Endodermal cell (in vitro differentiated cells): ENCODE measurements around the gene RPS6KA4. TPM values are rescaled to one million over a fixed set of nuclear protein-coding genes. Genes with fewer than 3 reads are reported as not detected.

Experiments used
- DNase-seq: peaks from one replicate; pipeline ENCODE4 v3.0.0-alpha.2; 2017
- H3K27ac ChIP-seq: 2 replicates; pipeline ENCODE4 v1.5.1; 2013; ENCODE audit warnings: mild to moderate bottlenecking, low read depth, low read length, moderate library complexity
- H3K27me3 ChIP-seq: 2 replicates; pipeline ENCODE4 v1.6.1; 2013; ENCODE audit warnings: mild to moderate bottlenecking, low read length, moderate library complexity; ENCODE audit not compliant: insufficient read depth, control insufficient read depth, poor library complexity, severe bottlenecking
- H3K36me3 ChIP-seq: 2 replicates; pipeline ENCODE4 v1.7.0; 2013; ENCODE audit warnings: mild to moderate bottlenecking, low read length, moderate library complexity; ENCODE audit not compliant: control insufficient read depth, insufficient read depth
- H3K4me1 ChIP-seq: one replicate; pipeline ENCODE4 v1.7.0; 2013; ENCODE audit warnings: low read length; ENCODE audit not compliant: control insufficient read depth, insufficient read depth
- H3K4me3 ChIP-seq: 2 replicates; pipeline ENCODE4 v1.5.1; 2013; ENCODE audit warnings: mild to moderate bottlenecking, low read length, moderate library complexity
- H3K9ac ChIP-seq: 2 replicates; pipeline ENCODE4 v1.6.1; 2013; ENCODE audit warnings: mild to moderate bottlenecking, low read length, moderate library complexity; ENCODE audit not compliant: poor library complexity, severe bottlenecking; ENCODE audit errors: extremely low read depth
- H3K9me3 ChIP-seq: 2 replicates; pipeline ENCODE4 v1.6.1; 2013; ENCODE audit warnings: mild to moderate bottlenecking, low read length, moderate library complexity; ENCODE audit not compliant: control insufficient read depth
- H3K27ac Mint-ChIP-seq: 2 replicates; pipeline ENCODE4 v1.8.0; 2020; ENCODE audit warnings: mixed read lengths
- H3K27me3 Mint-ChIP-seq: 2 replicates; pipeline ENCODE4 v1.8.0; 2021; ENCODE audit warnings: mild to moderate bottlenecking, mixed read lengths; ENCODE audit not compliant: insufficient read depth
- H3K36me3 Mint-ChIP-seq: 2 replicates; pipeline ENCODE4 v1.8.0; 2020; ENCODE audit warnings: low read depth, mixed read lengths
- H3K4me1 Mint-ChIP-seq: 2 replicates; pipeline ENCODE4 v1.8.0; 2020; ENCODE audit warnings: mixed read lengths
- H3K4me3 Mint-ChIP-seq: 2 replicates; pipeline ENCODE4 v1.8.0; 2020; ENCODE audit warnings: mild to moderate bottlenecking, moderate library complexity, mixed read lengths
- H3K9me3 Mint-ChIP-seq: 2 replicates; pipeline ENCODE4 v1.8.0; 2020; ENCODE audit warnings: mild to moderate bottlenecking, mixed read lengths
- WGBS, 2 experiments: methylation state at CpG; one replicate each; pipeline versions ENCODE4 v1.1.5 to v1.1.7; 2013; ENCODE audit warnings: missing lambda C conversion rate in 2 of 2, mixed read lengths in 1 of 2; ENCODE audit not compliant: insufficient coverage in 1 of 2, insufficient read length in 1 of 2; 5-methylcytosine and 5-hydroxymethylcytosine counted together
- total RNA-seq, 2 donors: library from RNA; stranded (reverse); fragmentation: NEBNext Ultra II Directional in 1 of 2; extraction: Animal tissue kit (Norgen Biotek cat#: 25700) in 1 of 2; gene quantifications; 2 replicates in 1 of 2; 3 replicates in 1 of 2; pipeline ENCODE4 v1.2.1, GENCODE V29; 2021
- TF ChIP-seq, protein P1 (sequence below): fragments of 200-600 bp; sonication (generic); conservative IDR thresholded peaks from 2 replicates; pipeline ENCODE4 v1.5.0; 2021; ENCODE audit warnings: antibody characterized with exemption, mild to moderate bottlenecking

Gene RPS6KA4
- total RNA-seq, 2 donors from 2014 or later: 13.5 to 14.5 TPM

DNA sequence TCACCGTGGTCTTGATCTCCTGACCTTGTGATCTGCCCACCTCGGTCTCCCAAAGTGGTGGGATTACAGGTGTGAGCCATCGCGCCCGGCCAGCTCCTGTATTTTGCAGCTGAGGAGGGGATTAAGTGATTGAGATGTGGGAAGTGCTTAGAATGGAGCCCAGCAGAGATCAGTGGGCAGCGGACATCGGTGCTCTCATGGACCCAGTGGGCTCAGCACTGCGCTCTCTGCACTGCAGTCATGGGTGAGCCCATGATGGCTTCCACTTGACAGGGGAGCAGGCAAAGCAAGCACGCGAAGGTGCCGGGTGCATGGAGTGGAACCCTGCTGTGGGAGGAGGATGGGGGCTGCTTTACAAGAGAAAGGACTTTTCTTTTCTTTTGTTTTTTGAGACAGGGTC, 28.1 kb upstream of the RPS6KA4 start:
- no peaks in the 10 kb centered on the region for H3K9me3 ChIP-seq
- H3K36me3 ChIP-seq: no peaks in the 10 kb centered on the region
- TF ChIP-seq, protein P1, sequence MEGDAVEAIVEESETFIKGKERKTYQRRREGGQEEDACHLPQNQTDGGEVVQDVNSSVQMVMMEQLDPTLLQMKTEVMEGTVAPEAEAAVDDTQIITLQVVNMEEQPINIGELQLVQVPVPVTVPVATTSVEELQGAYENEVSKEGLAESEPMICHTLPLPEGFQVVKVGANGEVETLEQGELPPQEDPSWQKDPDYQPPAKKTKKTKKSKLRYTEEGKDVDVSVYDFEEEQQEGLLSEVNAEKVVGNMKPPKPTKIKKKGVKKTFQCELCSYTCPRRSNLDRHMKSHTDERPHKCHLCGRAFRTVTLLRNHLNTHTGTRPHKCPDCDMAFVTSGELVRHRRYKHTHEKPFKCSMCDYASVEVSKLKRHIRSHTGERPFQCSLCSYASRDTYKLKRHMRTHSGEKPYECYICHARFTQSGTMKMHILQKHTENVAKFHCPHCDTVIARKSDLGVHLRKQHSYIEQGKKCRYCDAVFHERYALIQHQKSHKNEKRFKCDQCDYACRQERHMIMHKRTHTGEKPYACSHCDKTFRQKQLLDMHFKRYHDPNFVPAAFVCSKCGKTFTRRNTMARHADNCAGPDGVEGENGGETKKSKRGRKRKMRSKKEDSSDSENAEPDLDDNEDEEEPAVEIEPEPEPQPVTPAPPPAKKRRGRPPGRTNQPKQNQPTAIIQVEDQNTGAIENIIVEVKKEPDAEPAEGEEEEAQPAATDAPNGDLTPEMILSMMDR: no peak
- peak; percentile 36 for DNase-seq
- H3K4me1 ChIP-seq: no peaks in the 10 kb centered on the region
- no peak overlapping the region for H3K27ac ChIP-seq
- H3K4me3 ChIP-seq: no peak overlapping the region
- Mint-ChIP-seq H3K36me3 (no peaks in the 10 kb centered on the region), H3K4me1 (peaks cover 10% of the 10 kb centered on the region), H3K27ac (no peak overlapping the region), H3K9me3 (no peaks in the 10 kb centered on the region), H3K27me3 (peaks cover 4% of the 10 kb centered on the region), H3K4me3 (no peak overlapping the region)
- H3K27me3 ChIP-seq: no peaks in the 10 kb centered on the region
- no peak overlapping the region for H3K9ac ChIP-seq
- 81 to 85% methylated on average over 3 to 11 of the region's 11 CpGs for WGBS, 2 experiments

DNA sequence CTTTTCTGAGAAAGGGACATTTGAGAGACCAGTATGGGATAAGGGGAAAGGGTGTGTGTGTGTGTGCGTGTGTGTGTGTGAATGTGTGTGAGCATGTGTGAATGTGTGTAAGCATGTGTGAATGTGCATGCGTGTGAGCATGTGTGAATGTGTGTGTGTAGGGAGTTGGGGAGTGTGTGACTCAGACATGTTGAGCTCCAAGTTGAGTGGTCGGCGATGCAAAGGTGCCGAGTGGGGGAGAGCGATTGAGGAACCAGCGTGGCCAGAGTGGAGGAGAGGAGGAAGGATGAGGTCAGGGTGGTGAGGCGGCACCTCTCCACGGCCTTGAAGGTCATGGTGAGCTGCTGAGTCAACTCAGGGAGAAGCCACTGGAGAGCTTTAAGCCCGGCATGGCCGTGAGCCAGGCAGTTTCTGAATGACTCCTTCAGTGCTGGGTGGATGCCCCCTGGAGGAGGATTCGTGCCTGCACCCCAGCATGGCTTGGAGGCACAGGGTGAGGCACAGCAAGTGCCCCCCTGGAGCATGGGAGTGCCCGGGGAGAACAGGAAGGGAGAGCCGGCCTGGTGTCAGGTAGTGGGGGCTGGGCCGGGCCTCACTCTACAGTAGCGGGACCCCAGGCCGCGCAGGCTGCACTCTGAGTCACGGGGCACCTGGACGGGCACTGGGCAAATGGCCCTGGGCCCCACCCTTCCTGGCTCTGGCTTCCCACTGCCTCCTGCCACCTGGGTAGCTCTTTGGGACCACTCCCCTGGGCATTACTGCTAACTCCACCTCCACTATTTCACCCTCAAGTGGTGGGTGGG, 27.2 kb upstream of the RPS6KA4 start:
- peak; percentile 88 for DNase-seq
- H3K27me3 Mint-ChIP-seq: peaks cover 4% of the 10 kb centered on the region
- no peaks in the 10 kb centered on the region for H3K9me3 Mint-ChIP-seq
- no peaks in the 10 kb centered on the region for H3K4me1 ChIP-seq
- H3K27ac ChIP-seq: no peak overlapping the region
- no peak overlapping the region for H3K4me3 ChIP-seq
- no peak overlapping the region for H3K4me3 Mint-ChIP-seq
- no peaks in the 10 kb centered on the region for H3K36me3 ChIP-seq
- no peaks in the 10 kb centered on the region for H3K27me3 ChIP-seq
- no peaks in the 10 kb centered on the region for H3K9me3 ChIP-seq
- no peak overlapping the region for H3K9ac ChIP-seq
- H3K4me1 Mint-ChIP-seq: peaks cover 10% of the 10 kb centered on the region
- H3K36me3 Mint-ChIP-seq: no peaks in the 10 kb centered on the region
- peak overlapping the region; percentile 42 for H3K27ac Mint-ChIP-seq
- TF ChIP-seq, protein P1: peak; percentile 77
- WGBS, 2 experiments: 86 to 87% methylated on average over 11 to 20 of the region's 20 CpGs

DNA sequence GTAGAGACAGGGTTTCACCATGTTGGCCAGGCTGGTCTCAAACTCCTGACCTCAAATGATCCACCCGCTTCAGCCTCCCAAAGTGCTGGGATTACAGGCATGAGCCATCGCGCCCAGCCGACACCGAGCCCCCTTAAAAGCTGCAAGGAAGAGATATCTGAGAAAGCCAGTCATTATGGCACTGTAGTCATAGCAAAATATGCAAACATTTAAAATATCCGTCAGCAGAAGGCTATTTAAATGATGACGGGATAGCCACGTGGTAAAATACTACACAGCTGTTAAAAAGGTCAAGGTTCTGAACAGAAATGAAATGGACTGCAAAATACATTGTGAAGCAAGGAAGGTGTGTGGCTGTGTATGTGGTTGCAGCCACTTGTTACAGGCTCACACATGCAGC, 25.4 kb upstream of the RPS6KA4 start:
- Mint-ChIP-seq H3K4me1 (peaks cover 10% of the 10 kb centered on the region), H3K9me3 (no peaks in the 10 kb centered on the region), H3K36me3 (no peaks in the 10 kb centered on the region), H3K4me3 (no peak overlapping the region), H3K27ac (no peak overlapping the region), H3K27me3 (peaks cover 2% of the 10 kb centered on the region)
- Histone ChIP-seq H3K9ac (no peak overlapping the region), H3K4me3 (no peak overlapping the region), H3K36me3 (no peaks in the 10 kb centered on the region), H3K4me1 (no peaks in the 10 kb centered on the region), H3K27ac (no peak overlapping the region), H3K9me3 (no peaks in the 10 kb centered on the region), H3K27me3 (no peaks in the 10 kb centered on the region)
- DNase-seq: no peak
- TF ChIP-seq, protein P1: no peak
- WGBS, 2 experiments: 89 to 97% methylated on average over 7 to 8 of the region's 8 CpGs
